Upper lobe of right lung (tissue), 1 donor: ENCODE data around the gene CDK16. TPM values are rescaled to one million over a fixed set of nuclear protein-coding genes. Genes with fewer than 3 reads are reported as not detected.

Experiments
- ATAC-seq: fragments of 200-7000 bp; cut with Tn5 transposase; one replicate; pipeline ENCODE4 v1.9.1; 2020; ENCODE audit warnings: mild to moderate bottlenecking, moderate library complexity
- DNase-seq: peaks from one replicate; pipeline ENCODE4 v3.0.0-alpha.2; 2020
- H3K27ac ChIP-seq: fragments of 200-600 bp; one replicate; pipeline ENCODE4 v1.8.0; 2022
- H3K27me3 ChIP-seq: fragments of 200-600 bp; one replicate; pipeline ENCODE4 v1.8.0; 2022; ENCODE audit warnings: mild to moderate bottlenecking
- H3K36me3 ChIP-seq: fragments of 200-600 bp; one replicate; pipeline ENCODE4 v1.8.0; 2022
- H3K4me1 ChIP-seq: fragments of 200-600 bp; one replicate; pipeline ENCODE4 v1.8.0; 2022
- H3K4me3 ChIP-seq: fragments of 200-600 bp; one replicate; pipeline ENCODE4 v1.8.0; 2022; ENCODE audit warnings: mild to moderate bottlenecking
- H3K9me3 ChIP-seq: fragments of 200-600 bp; one replicate; pipeline ENCODE4 v1.8.0; 2022
- CTCF ChIP-seq: fragments of 200-600 bp; IDR thresholded peaks from one replicate; pipeline ENCODE4 v1.8.0; 2022; ENCODE audit warnings: antibody characterized with exemption
- intact Hi-C: fragments of 100-400 bp; cut with DNase I; formaldehyde crosslinking; loops from one replicate; pipeline ENCODE4 v1.11.0; 2022
- total RNA-seq: library from RNA; stranded (reverse); fragmentation: NEBNext Ultra II Directional; extraction: Animal tissue kit (Norgen Biotek cat#: 25700); gene quantifications from one replicate; pipeline ENCODE4 v1.2.1, GENCODE V29; 2021
- donor health status: DM: no; HTN: yes; CAD: no; lungs with severe emphysema.

Gene CDK16
- total RNA-seq, 1 donor from 2014 or later, result 66.4 TPM

GRCh38 chrX:47232197-47232802, 13.8 kb downstream of the CDK16 start:
- peaks cover 5% of the 10 kb centered on the region for H3K4me1 ChIP-seq
- no peak for ATAC-seq
- H3K36me3 ChIP-seq, result peaks cover 16% of the 10 kb centered on the region
- H3K27ac ChIP-seq, result peak overlapping the region; percentile 97
- peak overlapping the region; percentile 60 for H3K4me3 ChIP-seq
- intact Hi-C loops, result no loop called here
- no peaks in the 10 kb centered on the region for H3K9me3 ChIP-seq
- no peak for DNase-seq
- TF ChIP-seq CTCF, result no peak
- H3K27me3 ChIP-seq, result no peaks in the 10 kb centered on the region

GRCh38 chrX:47232803-47233332, 14.4 kb downstream of the CDK16 start, which contains the start of gene USP11:
Gene USP11, plus strand, starts transcription at chrX:47233009. Its CDS starts 35 bp downstream, at chrX:47233044.
- Histone ChIP-seq H3K9me3 (no peaks in the 10 kb centered on the region), H3K27me3 (no peaks in the 10 kb centered on the region), H3K4me3 (peak within 1 kb of the TSS; percentile 60), H3K27ac (peak within 1 kb of the TSS; percentile 97), H3K36me3 (peaks cover 11% of the 10 kb centered on the region), H3K4me1 (peaks cover 5% of the 10 kb centered on the region)
- DNase-seq (peak; percentile 77), ATAC-seq (peak; percentile 44)
- TF ChIP-seq CTCF, result no peak
- intact Hi-C loops, result no loop called here

- Histone ChIP-seq H3K36me3 (peaks cover 8% of the 10 kb centered on the region), H3K27ac (peak overlapping the region; percentile 97), H3K4me3 (peak overlapping the region; percentile 60), H3K27me3 (no peaks in the 10 kb centered on the region), H3K9me3 (no peaks in the 10 kb centered on the region), H3K4me1 (peaks cover 5% of the 10 kb centered on the region)
- ATAC-seq (peak; percentile 97), DNase-seq (peak; percentile 97)
- no peak for TF ChIP-seq CTCF
- intact Hi-C loops, result no loop called here
Measured at GRCh38 chrX:47233333-47234113, 15.0 kb downstream of the CDK16 start.

GRCh38 chrX:47234583-47234982, 16.1 kb downstream of the CDK16 start:
- Histone ChIP-seq H3K27me3 (no peaks in the 10 kb centered on the region), H3K36me3 (no peaks in the 10 kb centered on the region), H3K9me3 (no peaks in the 10 kb centered on the region), H3K4me3 (peak overlapping the region; percentile 60), H3K27ac (peak overlapping the region; percentile 97), H3K4me1 (peaks cover 5% of the 10 kb centered on the region)
- ATAC-seq, result no peak
- TF ChIP-seq CTCF, result no peak
- intact Hi-C loops, result no loop called here
- DNase-seq, result no peak

GRCh38 chrX:47235691-47236103, 17.2 kb downstream of the CDK16 start:
- peak overlapping the region; percentile 6 for H3K27ac ChIP-seq
- H3K4me3 ChIP-seq, result no peak overlapping the region
- H3K27me3 ChIP-seq, result no peaks in the 10 kb centered on the region
- ATAC-seq, result no peak
- no peaks in the 10 kb centered on the region for H3K9me3 ChIP-seq
- intact Hi-C loops, result no loop called here
- peaks cover 9% of the 10 kb centered on the region for H3K36me3 ChIP-seq
- H3K4me1 ChIP-seq, result peaks cover 5% of the 10 kb centered on the region
- no peak for DNase-seq
- no peak for TF ChIP-seq CTCF
